ENCODE measurements around the gene ETDC. TPM values are rescaled to one million over a fixed set of nuclear protein-coding genes. Genes with fewer than 3 reads are reported as not detected.
"Not testable (repeated sequence)": the region's sequence is repeated elsewhere in the genome, so short reads cannot be mapped to it uniquely, and the experiment has no call there.

ETDC gene
- polyA plus RNA-seq, 1 donor (not counting 4 experiments of a cell fraction or from before 2014, with no cell fraction given), result not detected

DNA sequence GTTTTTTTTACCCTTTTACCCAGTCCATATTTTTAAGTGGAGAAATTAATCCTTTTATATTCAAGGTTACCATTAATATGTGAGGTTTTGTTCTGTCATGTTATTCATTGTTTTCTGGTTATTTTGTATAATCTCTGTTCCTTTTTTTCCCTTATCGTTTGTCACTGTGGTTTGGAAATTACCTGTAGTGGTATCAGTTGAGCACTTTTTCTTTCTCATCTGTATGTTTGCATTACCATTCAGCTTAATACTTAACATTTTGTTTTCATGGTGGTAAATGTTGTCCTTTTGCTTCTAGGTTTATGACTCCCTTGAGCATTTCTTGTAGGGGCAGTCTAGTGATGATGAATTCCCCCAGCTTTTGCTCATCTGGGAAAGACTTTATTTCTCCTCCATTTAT is 6.6 kb downstream of the ETDC start:
- H3K79me2 ChIP-seq (ENCODE audit: control insufficient read depth, insufficient read depth, low read length), result no peaks in the 10 kb centered on the region
- H3K27ac ChIP-seq (ENCODE audit: control insufficient read depth, insufficient read depth, low read length), result no peak overlapping the region
- H3K4me2 ChIP-seq (ENCODE audit: control insufficient read depth, extremely low read depth, insufficient read depth, low read depth, low read length), result no peak overlapping the region
- TF ChIP-seq, protein P1, sequence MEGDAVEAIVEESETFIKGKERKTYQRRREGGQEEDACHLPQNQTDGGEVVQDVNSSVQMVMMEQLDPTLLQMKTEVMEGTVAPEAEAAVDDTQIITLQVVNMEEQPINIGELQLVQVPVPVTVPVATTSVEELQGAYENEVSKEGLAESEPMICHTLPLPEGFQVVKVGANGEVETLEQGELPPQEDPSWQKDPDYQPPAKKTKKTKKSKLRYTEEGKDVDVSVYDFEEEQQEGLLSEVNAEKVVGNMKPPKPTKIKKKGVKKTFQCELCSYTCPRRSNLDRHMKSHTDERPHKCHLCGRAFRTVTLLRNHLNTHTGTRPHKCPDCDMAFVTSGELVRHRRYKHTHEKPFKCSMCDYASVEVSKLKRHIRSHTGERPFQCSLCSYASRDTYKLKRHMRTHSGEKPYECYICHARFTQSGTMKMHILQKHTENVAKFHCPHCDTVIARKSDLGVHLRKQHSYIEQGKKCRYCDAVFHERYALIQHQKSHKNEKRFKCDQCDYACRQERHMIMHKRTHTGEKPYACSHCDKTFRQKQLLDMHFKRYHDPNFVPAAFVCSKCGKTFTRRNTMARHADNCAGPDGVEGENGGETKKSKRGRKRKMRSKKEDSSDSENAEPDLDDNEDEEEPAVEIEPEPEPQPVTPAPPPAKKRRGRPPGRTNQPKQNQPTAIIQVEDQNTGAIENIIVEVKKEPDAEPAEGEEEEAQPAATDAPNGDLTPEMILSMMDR (optimal IDR thresholded peaks at IDR 0.05 in 1 of 3, IDR thresholded peaks at IDR 0.05 in 1 of 3, conservative IDR thresholded peaks at IDR 0.05 in 1 of 3; ENCODE audit: extremely low read depth in 1 of 3, insufficient read depth in 2 of 3, low read length in 3 of 3), result no peak
- TF ChIP-seq EZH2 (IDR thresholded peaks at IDR 0.05; ENCODE audit: low read length), result no peak
- no peaks in the 10 kb centered on the region for H3K9me1 ChIP-seq (ENCODE audit: control insufficient read depth, extremely low read depth, insufficient read depth, low read length)
- no peak overlapping the region for H3K4me3 ChIP-seq (ENCODE audit: control insufficient read depth in 2 of 3, extremely low read depth in 1 of 3, insufficient read depth in 2 of 3, low read depth in 1 of 3, low read length in 3 of 3)
- no peak overlapping the region for H3K9ac ChIP-seq (ENCODE audit: control insufficient read depth, extremely low read depth, insufficient read depth, low read length)
- no peaks in the 10 kb centered on the region for H3K27me3 ChIP-seq (ENCODE audit: control insufficient read depth, extremely low read depth, insufficient read depth, low read length)
- no peaks in the 10 kb centered on the region for H3K36me3 ChIP-seq (ENCODE audit: control insufficient read depth in 2 of 2, extremely low read depth in 1 of 2, insufficient read depth in 2 of 2, low read length in 2 of 2)
- no peaks in the 10 kb centered on the region for H4K20me1 ChIP-seq (ENCODE audit: control insufficient read depth, extremely low read depth, insufficient read depth, low read length)
- DNase-seq (ENCODE audit: low read depth, low spot score) (no peak), FAIRE-seq (no peak)
- dilution Hi-C loops (cut with MboI; ENCODE audit: extremely low pct_ligation_motif_present, low sequenced_read_pairs), result no loop called here
- no peaks in the 10 kb centered on the region for H3K4me1 ChIP-seq (ENCODE audit: control insufficient read depth, extremely low read depth, insufficient read depth, low read length)
- H3K9me3 ChIP-seq (ENCODE audit: control insufficient read depth, low read depth, low read length), result no peaks in the 10 kb centered on the region
- no peak overlapping the region for H2AFZ ChIP-seq (ENCODE audit: control insufficient read depth, low read length)

DNA sequence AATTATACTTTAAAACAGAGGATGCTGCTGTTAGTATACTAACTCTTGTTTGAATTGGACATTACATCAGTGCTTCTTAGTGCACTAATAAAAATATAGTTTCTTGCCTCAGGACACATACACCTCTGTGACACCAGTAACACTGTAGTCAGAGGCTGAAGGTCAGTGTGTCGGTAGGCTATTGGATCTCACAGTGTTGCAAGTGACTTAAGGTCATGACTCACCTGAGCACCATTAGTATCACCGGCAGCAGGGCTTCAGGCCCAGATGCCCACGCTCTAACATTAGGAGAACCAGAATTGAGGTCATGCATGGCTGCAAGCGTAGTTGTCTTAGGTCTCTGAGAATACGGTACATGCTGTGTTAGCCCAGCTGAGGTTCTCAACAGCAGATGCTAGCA is 15.2 kb downstream of the ETDC start:
- H3K9me1 ChIP-seq (ENCODE audit: control insufficient read depth, extremely low read depth, insufficient read depth, low read length), result no peaks in the 10 kb centered on the region
- H3K9me3 ChIP-seq (ENCODE audit: control insufficient read depth, low read depth, low read length), result no peaks in the 10 kb centered on the region
- TF ChIP-seq, protein P1 (optimal IDR thresholded peaks at IDR 0.05 in 1 of 3, IDR thresholded peaks at IDR 0.05 in 1 of 3, conservative IDR thresholded peaks at IDR 0.05 in 1 of 3; ENCODE audit: extremely low read depth in 1 of 3, insufficient read depth in 2 of 3, low read length in 3 of 3), result no peak
- no peak for TF ChIP-seq EZH2 (IDR thresholded peaks at IDR 0.05; ENCODE audit: low read length)
- H3K27me3 ChIP-seq (ENCODE audit: control insufficient read depth, extremely low read depth, insufficient read depth, low read length), result no peaks in the 10 kb centered on the region
- H3K4me3 ChIP-seq (ENCODE audit: control insufficient read depth in 2 of 3, extremely low read depth in 1 of 3, insufficient read depth in 2 of 3, low read depth in 1 of 3, low read length in 3 of 3), result no peak overlapping the region
- no peaks in the 10 kb centered on the region for H3K36me3 ChIP-seq (ENCODE audit: control insufficient read depth in 2 of 2, extremely low read depth in 1 of 2, insufficient read depth in 2 of 2, low read length in 2 of 2)
- no peak overlapping the region for H3K27ac ChIP-seq (ENCODE audit: control insufficient read depth, insufficient read depth, low read length)
- H4K20me1 ChIP-seq (ENCODE audit: control insufficient read depth, extremely low read depth, insufficient read depth, low read length), result no peaks in the 10 kb centered on the region
- DNase-seq (ENCODE audit: low read depth, low spot score) (no peak), FAIRE-seq (no peak)
- peaks cover 12% of the 10 kb centered on the region for H3K4me1 ChIP-seq (ENCODE audit: control insufficient read depth, extremely low read depth, insufficient read depth, low read length)
- no peak overlapping the region for H2AFZ ChIP-seq (ENCODE audit: control insufficient read depth, low read length)
- H3K9ac ChIP-seq (ENCODE audit: control insufficient read depth, extremely low read depth, insufficient read depth, low read length), result no peak overlapping the region
- no peaks in the 10 kb centered on the region for H3K79me2 ChIP-seq (ENCODE audit: control insufficient read depth, insufficient read depth, low read length)
- no peak overlapping the region for H3K4me2 ChIP-seq (ENCODE audit: control insufficient read depth, extremely low read depth, insufficient read depth, low read depth, low read length)
- dilution Hi-C loops (cut with MboI; ENCODE audit: extremely low pct_ligation_motif_present, low sequenced_read_pairs), result no loop called here

DNA sequence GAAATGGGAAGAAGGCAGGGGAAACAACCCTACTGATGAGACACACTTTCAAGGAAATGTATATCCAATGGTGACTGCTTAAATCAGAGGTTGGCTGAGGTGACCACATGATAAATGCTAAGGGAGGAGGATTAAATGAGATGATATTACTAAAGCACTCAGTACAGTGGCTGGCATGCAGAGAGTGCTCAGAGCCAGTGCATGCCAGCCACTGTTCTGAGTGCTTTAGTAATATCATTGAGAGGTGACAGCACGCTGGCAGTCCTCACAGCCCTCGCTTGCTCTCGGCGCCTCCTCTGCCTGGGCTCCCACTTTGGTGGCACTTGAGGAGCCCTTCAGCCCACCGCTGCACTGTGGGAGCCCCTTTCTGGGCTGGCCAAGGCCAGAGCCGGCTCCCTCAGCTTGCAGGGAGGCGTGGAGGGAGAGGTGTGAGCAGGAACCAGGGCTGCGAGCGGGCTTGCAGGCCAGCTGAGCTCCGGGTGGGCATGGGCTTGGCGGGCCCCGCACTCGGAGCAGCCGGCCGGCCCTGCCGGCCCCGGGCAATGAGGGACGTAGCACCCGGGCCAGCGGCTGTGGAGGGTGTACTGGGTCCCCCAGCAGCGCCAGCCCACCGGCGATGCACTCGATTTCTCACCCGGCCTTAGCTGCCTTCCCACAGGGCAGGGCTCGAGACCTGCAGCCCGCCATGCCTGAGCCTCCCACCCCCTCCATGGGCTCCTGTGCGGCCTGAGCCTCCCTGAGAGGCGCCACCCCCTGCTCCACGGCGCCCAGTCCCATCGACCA is 15.9 kb downstream of the ETDC start:
- H4K20me1 ChIP-seq (ENCODE audit: control insufficient read depth, extremely low read depth, insufficient read depth, low read length); H3K9me1 ChIP-seq (ENCODE audit: control insufficient read depth, extremely low read depth, insufficient read depth, low read length); H3K27ac ChIP-seq (ENCODE audit: control insufficient read depth, insufficient read depth, low read length); H3K4me2 ChIP-seq (ENCODE audit: control insufficient read depth, extremely low read depth, insufficient read depth, low read depth, low read length); H3K36me3 ChIP-seq (ENCODE audit: control insufficient read depth in 2 of 2, extremely low read depth in 1 of 2, insufficient read depth in 2 of 2, low read length in 2 of 2); FAIRE-seq; H3K9me3 ChIP-seq (ENCODE audit: control insufficient read depth, low read depth, low read length); H3K79me2 ChIP-seq (ENCODE audit: control insufficient read depth, insufficient read depth, low read length); H3K27me3 ChIP-seq (ENCODE audit: control insufficient read depth, extremely low read depth, insufficient read depth, low read length); DNase-seq (ENCODE audit: low read depth, low spot score); H3K9ac ChIP-seq (ENCODE audit: control insufficient read depth, extremely low read depth, insufficient read depth, low read length); H2AFZ ChIP-seq (ENCODE audit: control insufficient read depth, low read length); dilution Hi-C loops (cut with MboI; ENCODE audit: extremely low pct_ligation_motif_present, low sequenced_read_pairs); H3K4me3 ChIP-seq (ENCODE audit: control insufficient read depth in 2 of 3, extremely low read depth in 1 of 3, insufficient read depth in 2 of 3, low read depth in 1 of 3, low read length in 3 of 3): not testable (repeated sequence)
- H3K4me1 ChIP-seq (ENCODE audit: control insufficient read depth, extremely low read depth, insufficient read depth, low read length), result peaks cover 12% of the 10 kb centered on the region

Measured in keratinocyte (primary cell).